BJ (cell line): ENCODE results near the gene DPP10. TPM values are rescaled to one million over a fixed set of nuclear protein-coding genes. Genes with fewer than 3 reads are reported as not detected.

Experiments used
- CTCF ChIA-PET: fragments of 350-600 bp; formaldehyde crosslinking; extraction: SDS; loops from one replicate; lab custom pipeline; 2021; ENCODE audit warnings: antibody characterized with exemption, inconsistent platforms; lab: Yijun Ruan, JAX
- POLR2A ChIA-PET: fragments of 300-600 bp; sonication (Branson Sonifier 250); formaldehyde crosslinking; extraction: SDS; loops from one replicate; lab custom pipeline; 2021; ENCODE audit warnings: antibody characterized with exemption; lab: Charles Lee
- DNase-seq: peaks from one replicate; pipeline ENCODE4 v3.0.0-alpha.2; 2011; ENCODE audit warnings: low read depth
- H3K27me3 ChIP-seq: 2 replicates; pipeline ENCODE4 v1.6.0; 2011; ENCODE audit warnings: low read length; ENCODE audit not compliant: control insufficient read depth, insufficient read depth
- H3K36me3 ChIP-seq: 2 replicates; pipeline ENCODE4 v1.5.1; 2011; ENCODE audit warnings: low read length; ENCODE audit not compliant: control insufficient read depth, insufficient read depth
- H3K4me3 ChIP-seq: 2 replicates; pipeline ENCODE4 v1.5.1; 2011; ENCODE audit warnings: low read depth, mild to moderate bottlenecking, control low read depth, low read length
- CTCF ChIP-seq: IDR thresholded peaks from 2 replicates; pipeline ENCODE4 v1.5.1; 2011; ENCODE audit warnings: low read depth, mild to moderate bottlenecking, control low read depth, inconsistent platforms, low read length, moderate library complexity; ENCODE audit not compliant: insufficient read depth
- polyA plus RNA-seq: library from polyadenylated mRNA; depleted of rRNA; stranded (reverse); fragments of >200 nt; gene quantifications from 2 replicates; pipeline ENCODE4 v1.2.3, GENCODE V29; 2011

The DPP10 gene
- polyA plus RNA-seq, 1 experiment = not detected

DNA sequence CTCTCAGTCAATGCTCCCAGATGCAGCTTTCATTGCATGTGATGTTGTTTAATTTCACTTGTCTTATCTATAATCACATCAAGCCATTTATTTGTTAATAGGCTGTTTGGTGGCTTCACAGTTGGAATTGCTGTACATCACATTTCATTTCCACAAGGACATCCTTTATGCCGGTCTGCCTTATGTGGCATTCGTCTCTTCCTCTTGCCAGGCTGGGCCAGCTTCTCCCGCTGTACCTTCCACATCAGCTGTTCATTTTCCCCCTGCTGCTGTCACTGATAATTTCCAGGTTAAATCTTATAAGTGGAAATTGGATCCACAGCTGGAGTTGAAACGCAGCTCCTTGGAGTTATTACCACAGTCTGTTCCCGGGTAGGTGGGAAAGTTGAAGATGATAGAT, 110.6 kb downstream of the DPP10 start:
- DNase-seq = no peak
- H3K36me3 ChIP-seq = no peaks in the 10 kb centered on the region
- no peak for TF ChIP-seq CTCF
- H3K4me3 ChIP-seq = no peak overlapping the region
- CTCF ChIA-PET = no interaction called here
- no peaks in the 10 kb centered on the region for H3K27me3 ChIP-seq
- POLR2A ChIA-PET = no interaction called here

DNA sequence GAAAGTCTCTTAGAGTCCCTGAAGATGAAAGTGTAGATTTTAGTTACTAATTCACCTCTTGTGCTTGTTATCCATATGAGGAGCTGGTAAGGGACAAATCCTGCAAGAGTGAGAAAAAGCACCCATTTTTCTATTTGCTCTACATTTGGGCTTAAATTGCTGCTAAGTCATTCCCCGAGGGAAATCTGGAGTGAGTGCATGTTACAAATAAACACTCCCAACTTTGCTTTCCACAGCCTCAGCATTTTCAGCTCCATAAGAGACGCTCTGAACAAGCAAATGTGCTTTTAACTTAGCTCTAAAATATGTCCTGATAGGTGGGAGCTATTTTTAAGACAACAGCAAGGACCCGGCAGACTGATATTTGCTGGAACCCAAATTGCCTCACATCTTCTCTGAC, 126.7 kb downstream of the DPP10 start:
- no peak overlapping the region for H3K4me3 ChIP-seq
- no peak for TF ChIP-seq CTCF
- no peak for DNase-seq
- no peaks in the 10 kb centered on the region for H3K36me3 ChIP-seq
- CTCF ChIA-PET = no interaction called here
- POLR2A ChIA-PET = no interaction called here
- no peaks in the 10 kb centered on the region for H3K27me3 ChIP-seq

GRCh38 chr2:114577657-114578056, 135.2 kb downstream of the DPP10 start:
- Histone ChIP-seq H3K36me3 (no peaks in the 10 kb centered on the region), H3K4me3 (no peak overlapping the region), H3K27me3 (no peaks in the 10 kb centered on the region)
- DNase-seq = no peak
- ChIA-PET POLR2A (no interaction called here), CTCF (no interaction called here)
- TF ChIP-seq CTCF = no peak

GRCh38 chr2:114579542-114579941, 137.1 kb downstream of the DPP10 start:
- TF ChIP-seq CTCF = no peak
- H3K4me3 ChIP-seq = no peak overlapping the region
- no peaks in the 10 kb centered on the region for H3K27me3 ChIP-seq
- DNase-seq = no peak
- POLR2A ChIA-PET = no interaction called here
- no peaks in the 10 kb centered on the region for H3K36me3 ChIP-seq
- CTCF ChIA-PET = no interaction called here

GRCh38 chr2:114580691-114581090, 138.2 kb downstream of the DPP10 start:
- no peaks in the 10 kb centered on the region for H3K27me3 ChIP-seq
- POLR2A ChIA-PET = no interaction called here
- TF ChIP-seq CTCF = no peak
- H3K36me3 ChIP-seq = no peaks in the 10 kb centered on the region
- CTCF ChIA-PET = no interaction called here
- no peak for DNase-seq
- no peak overlapping the region for H3K4me3 ChIP-seq
